Kidney epithelial cell (primary cell): ENCODE measurements around the gene STOM. TPM values are rescaled to one million over a fixed set of nuclear protein-coding genes. Genes with fewer than 3 reads are reported as not detected.

Experiments
- DNase-seq: peaks from one replicate; pipeline ENCODE4 v3.0.0-alpha.2; 2010; ENCODE audit warnings: low read depth
- H3K27me3 ChIP-seq: 2 replicates; pipeline ENCODE4 v1.6.0; 2011; ENCODE audit warnings: low read length; ENCODE audit not compliant: control insufficient read depth, insufficient read depth
- H3K36me3 ChIP-seq: 2 replicates; pipeline ENCODE4 v1.5.1; 2011; ENCODE audit warnings: low read length; ENCODE audit not compliant: control insufficient read depth, insufficient read depth
- H3K4me3 ChIP-seq: 2 replicates; pipeline ENCODE4 v1.5.1; 2011; ENCODE audit warnings: low read depth, mild to moderate bottlenecking, control low read depth, low read length
- CTCF ChIP-seq: IDR thresholded peaks from 2 replicates; pipeline ENCODE4 v1.5.1; 2011; ENCODE audit warnings: mild to moderate bottlenecking, moderate library complexity, low read length, control low read depth, inconsistent platforms; ENCODE audit not compliant: insufficient read depth, poor library complexity, severe bottlenecking
- total RNA-seq: library from RNA; depleted of rRNA; stranded (reverse); fragments of >200 nt; gene quantifications from 2 replicates; pipeline ENCODE4 v1.2.3, GENCODE V29; 2015

STOM gene
- total RNA-seq, 1 donor from 2014 or later, result 16.8 TPM

GRCh38 chr9:121296213-121297127 is 73.6 kb downstream of the STOM start:
- no peak for TF ChIP-seq CTCF
- no peaks in the 10 kb centered on the region for H3K27me3 ChIP-seq
- no peak for DNase-seq
- H3K4me3 ChIP-seq, result no peak overlapping the region
- no peaks in the 10 kb centered on the region for H3K36me3 ChIP-seq

DNA sequence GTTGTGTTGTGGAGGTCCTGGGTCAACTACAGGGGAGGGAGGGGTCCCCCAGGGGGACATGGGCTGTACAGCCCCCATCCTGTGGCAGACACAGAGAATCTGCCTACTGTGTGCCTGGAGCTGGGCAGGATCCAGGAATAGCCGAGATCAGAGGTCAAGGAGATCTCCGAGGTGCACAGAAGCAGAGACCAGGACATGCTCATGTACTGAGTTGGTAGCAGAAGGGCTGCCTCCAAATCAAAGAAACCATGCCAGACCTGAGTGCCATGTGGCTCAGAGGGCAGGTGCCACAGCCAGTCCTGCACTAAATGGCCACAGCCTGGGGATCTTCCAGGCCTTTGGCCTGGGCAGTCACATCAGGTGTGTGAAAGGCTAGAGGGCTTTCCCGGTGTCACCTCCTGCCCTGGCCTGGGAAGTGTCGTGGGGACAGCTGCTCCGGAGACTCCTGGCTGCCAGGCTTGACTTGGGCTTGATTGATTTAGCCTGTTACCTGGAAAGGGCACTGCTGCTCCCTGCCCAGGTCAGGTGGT is 74.3 kb downstream of the STOM start:
- DNase-seq, result no peak
- Histone ChIP-seq H3K36me3 (no peaks in the 10 kb centered on the region), H3K4me3 (no peak overlapping the region), H3K27me3 (no peaks in the 10 kb centered on the region)
- TF ChIP-seq CTCF, result no peak

DNA sequence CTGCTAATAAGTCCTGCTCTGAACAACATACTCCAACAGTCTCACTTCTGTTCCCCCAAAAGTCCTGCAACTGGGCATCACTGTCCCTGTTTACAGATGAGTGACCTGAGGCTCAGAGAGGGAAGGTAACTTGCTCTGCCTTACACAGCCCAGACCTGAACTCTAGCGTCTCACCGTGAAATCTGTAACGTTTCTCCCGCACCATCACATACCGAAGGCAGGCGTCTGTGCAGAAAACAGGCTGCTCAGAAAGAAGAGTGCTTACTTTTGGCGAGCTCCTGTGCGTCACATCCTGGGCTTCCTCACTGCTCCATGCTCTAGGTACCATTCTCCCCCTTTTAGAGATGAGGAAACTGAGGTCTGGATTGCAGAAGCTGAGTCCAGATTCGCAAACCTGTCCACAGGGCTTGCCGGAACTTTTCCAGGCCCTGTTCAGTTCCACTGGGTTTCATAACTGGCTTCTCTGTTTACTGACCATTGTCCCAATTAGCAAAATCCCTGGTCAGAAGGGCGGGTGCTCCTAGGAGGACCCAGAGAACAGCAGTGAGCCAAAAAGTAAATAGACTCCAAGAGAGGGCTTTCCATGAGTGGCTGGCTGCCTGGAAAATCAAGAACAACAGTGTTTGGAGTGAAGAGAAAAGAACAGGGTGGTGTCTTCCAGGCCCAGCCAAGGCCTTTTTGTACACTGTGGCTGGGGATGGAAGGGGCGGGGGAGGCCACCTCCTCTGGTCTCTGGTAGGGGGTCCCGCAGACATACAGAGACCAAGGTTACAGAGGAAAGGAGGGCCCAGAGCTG is 75.0 kb downstream of the STOM start:
- TF ChIP-seq CTCF, result no peak
- Histone ChIP-seq H3K4me3 (no peak overlapping the region), H3K36me3 (no peaks in the 10 kb centered on the region), H3K27me3 (no peaks in the 10 kb centered on the region)
- DNase-seq, result no peak

- Histone ChIP-seq H3K36me3 (no peaks in the 10 kb centered on the region), H3K27me3 (no peaks in the 10 kb centered on the region), H3K4me3 (no peak overlapping the region)
- TF ChIP-seq CTCF, result no peak
- no peak for DNase-seq
These were observed 75.8 kb downstream of the STOM start for GRCh38 chr9:121294151-121294743.

DNA sequence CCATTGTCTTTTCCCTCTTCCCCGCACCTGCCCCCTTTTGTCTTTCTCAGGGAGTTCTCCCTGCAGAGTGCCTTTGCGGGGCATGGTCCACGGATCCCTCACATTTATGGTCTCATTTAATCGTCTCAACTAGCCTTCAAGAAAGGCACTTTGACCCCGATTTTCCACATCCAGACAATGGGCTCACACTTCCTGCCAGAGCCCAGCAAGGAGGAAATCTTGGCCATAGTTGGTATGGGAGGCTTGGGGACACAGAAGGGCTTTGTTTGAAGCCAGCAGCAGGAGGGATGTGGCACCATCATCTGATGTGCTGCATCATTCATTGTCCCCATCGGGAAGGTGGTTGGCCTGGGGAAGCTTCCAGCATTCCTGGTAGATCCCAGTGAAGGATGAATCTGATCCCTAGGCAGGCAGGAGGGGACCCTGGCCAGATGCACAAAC is 77.2 kb downstream of the STOM start:
- no peak for DNase-seq
- no peaks in the 10 kb centered on the region for H3K27me3 ChIP-seq
- TF ChIP-seq CTCF, result no peak

More for the DNA sequence above, 77.2 kb downstream of the STOM start:
- Histone ChIP-seq H3K36me3 (peaks cover 1% of the 10 kb centered on the region), H3K4me3 (no peak overlapping the region)
